Mononuclear cell (primary cell): Measurements from ENCODE around the gene FCER2. TPM values are rescaled to one million over a fixed set of nuclear protein-coding genes. Genes with fewer than 3 reads are reported as not detected.
"Not testable (repeated sequence)": the region's sequence is repeated elsewhere in the genome, so short reads cannot be mapped to it uniquely, and the experiment has no call there.

Source experiments
- H3K27me3 ChIP-seq: 2 replicates; pipeline ENCODE4 v1.6.0; 2011; ENCODE audit warnings: low read length, control low read depth; ENCODE audit not compliant: insufficient read depth
- H3K4me1 ChIP-seq: 2 replicates; pipeline ENCODE4 v1.5.1; 2011; ENCODE audit warnings: mild to moderate bottlenecking, low read length, control low read depth; ENCODE audit not compliant: insufficient read depth
- H3K4me3 ChIP-seq: 2 replicates; pipeline ENCODE4 v1.5.1; 2011; ENCODE audit warnings: mild to moderate bottlenecking, low read length, moderate library complexity
- H3K9me3 ChIP-seq: 2 replicates; pipeline ENCODE4 v1.5.1; 2011; ENCODE audit warnings: low read depth, mild to moderate bottlenecking, control low read depth, low read length
- total RNA-seq: library from RNA; depleted of rRNA; stranded (reverse); fragments of >200 nt; gene quantifications from one replicate; pipeline ENCODE4 v1.2.3, GENCODE V29; 2012

The FCER2 gene
- 25.4 TPM for total RNA-seq

- H3K27me3 ChIP-seq, result no peaks in the 10 kb centered on the region
- no peaks in the 10 kb centered on the region for H3K9me3 ChIP-seq
- H3K4me1 ChIP-seq, result peaks cover 82% of the 10 kb centered on the region
- peak within 1 kb of the TSS; percentile 12 for H3K4me3 ChIP-seq
These were observed at the start of gene FCER2 for GRCh38 chr19:7701654-7702457. FCER2 (minus strand) TSS chr19:7702131; CDS start chr19:7699760, 2,371 bp downstream.

GRCh38 chr19:7751157-7751783, 49.3 kb upstream of the FCER2 start:
- H3K9me3 ChIP-seq, result peaks cover 8% of the 10 kb centered on the region
- H3K27me3 ChIP-seq, result no peaks in the 10 kb centered on the region
- H3K4me3 ChIP-seq, result no peak overlapping the region
- H3K4me1 ChIP-seq, result peaks cover 21% of the 10 kb centered on the region

- no peaks in the 10 kb centered on the region for H3K9me3 ChIP-seq
- no peaks in the 10 kb centered on the region for H3K27me3 ChIP-seq
- H3K4me3 ChIP-seq, result no peak overlapping the region
- peaks cover 21% of the 10 kb centered on the region for H3K4me1 ChIP-seq
These were observed 46.8 kb upstream of the FCER2 start for GRCh38 chr19:7748756-7749155.

- H3K9me3 ChIP-seq, result no peaks in the 10 kb centered on the region
- H3K4me3 ChIP-seq, result no peak overlapping the region
- peaks cover 21% of the 10 kb centered on the region for H3K4me1 ChIP-seq
- H3K27me3 ChIP-seq, result no peaks in the 10 kb centered on the region
These were observed 46.2 kb upstream of the FCER2 start for GRCh38 chr19:7748171-7748570.

GRCh38 chr19:7746903-7747884, 45.3 kb upstream of the FCER2 start, which contains the start of gene CD209:
CD209 (minus strand) TSS chr19:7747534; CDS start chr19:7747511, 23 bp downstream.
- Histone ChIP-seq H3K9me3 (no peaks in the 10 kb centered on the region), H3K4me3 (no peak within 1 kb of the TSS), H3K4me1 (peaks cover 21% of the 10 kb centered on the region), H3K27me3 (no peaks in the 10 kb centered on the region)

- peaks cover 21% of the 10 kb centered on the region for H3K4me1 ChIP-seq
- not testable (repeated sequence) for H3K4me3 ChIP-seq, H3K27me3 ChIP-seq, H3K9me3 ChIP-seq
These were observed 44.4 kb upstream of the FCER2 start for GRCh38 chr19:7746306-7746705.

GRCh38 chr19:7744871-7745650, 43.1 kb upstream of the FCER2 start:
- no peak overlapping the region for H3K4me3 ChIP-seq
- H3K4me1 ChIP-seq, result peaks cover 22% of the 10 kb centered on the region
- no peaks in the 10 kb centered on the region for H3K9me3 ChIP-seq

GRCh38 chr19:7744199-7744786, 42.4 kb upstream of the FCER2 start:
- Histone ChIP-seq H3K4me3 (no peak overlapping the region), H3K4me1 (peaks cover 26% of the 10 kb centered on the region), H3K9me3 (no peaks in the 10 kb centered on the region), H3K27me3 (no peaks in the 10 kb centered on the region)

More at GRCh38 chr19:7744871-7745650, 43.1 kb upstream of the FCER2 start:
- no peaks in the 10 kb centered on the region for H3K27me3 ChIP-seq

GRCh38 chr19:7743425-7743841, 41.5 kb upstream of the FCER2 start:
- Histone ChIP-seq H3K27me3 (no peaks in the 10 kb centered on the region), H3K4me3 (no peak overlapping the region), H3K9me3 (no peaks in the 10 kb centered on the region), H3K4me1 (peaks cover 22% of the 10 kb centered on the region)

- Histone ChIP-seq H3K4me3 (no peak overlapping the region), H3K9me3 (no peaks in the 10 kb centered on the region), H3K27me3 (no peaks in the 10 kb centered on the region), H3K4me1 (peaks cover 20% of the 10 kb centered on the region)
These were observed 41.1 kb upstream of the FCER2 start for GRCh38 chr19:7742991-7743390.

- peaks cover 16% of the 10 kb centered on the region for H3K4me1 ChIP-seq
- H3K4me3 ChIP-seq, result no peak overlapping the region
- H3K27me3 ChIP-seq, result no peaks in the 10 kb centered on the region
- H3K9me3 ChIP-seq, result no peaks in the 10 kb centered on the region
These were observed 40.6 kb upstream of the FCER2 start for GRCh38 chr19:7742575-7742974.

- H3K27me3 ChIP-seq, result no peaks in the 10 kb centered on the region
- no peaks in the 10 kb centered on the region for H3K9me3 ChIP-seq
- peaks cover 17% of the 10 kb centered on the region for H3K4me1 ChIP-seq
- H3K4me3 ChIP-seq, result no peak overlapping the region
These were observed 38.7 kb upstream of the FCER2 start for GRCh38 chr19:7740682-7741054.

GRCh38 chr19:7739801-7740681, 38.1 kb upstream of the FCER2 start:
- no peaks in the 10 kb centered on the region for H3K9me3 ChIP-seq
- no peaks in the 10 kb centered on the region for H3K27me3 ChIP-seq
- H3K4me3 ChIP-seq, result no peak overlapping the region
- peaks cover 17% of the 10 kb centered on the region for H3K4me1 ChIP-seq
